Heart left ventricle (tissue), 13 donors: ENCODE data around the gene GJC3.

ENCODE experiments used
- POLR2A ChIP-seq, 2 donors: fragments of 450-650 bp; IDR thresholded peaks; one replicate each; pipeline ENCODE4 v1.6.1; 2017; ENCODE audit warnings: antibody characterized with exemption in 2 of 2, mild to moderate bottlenecking in 2 of 2, moderate library complexity in 2 of 2
- TF ChIP-seq, protein P1 (sequence below), 12 donors: fragments of 200-600 bp; sonication (generic) in 4 of 12; IDR thresholded peaks; one replicate each; pipeline versions ENCODE4 v1.5.0 to v1.8.0; 2018 to 2022; ENCODE audit warnings: antibody characterized with exemption in 12 of 12, mild to moderate bottlenecking in 5 of 12
- donor health status: ischemic (EF 13 %, LVEDD 7.1; RV severe dilation, severe dysfunction).
- donor health status: DM: no; HTN: yes; CAD: no.
- donor health status: DM: no; HTN: no; CAD: no.
- donor health status: ischemic (EF 25% LVEDD 6.9; RV normal size, moderate dysfunction).
- donor health status: ischemic (EF 25% LVEDD 5.7; RV mildly dilated, moderate dysfunction).
- donor health status: ischemic (EF 35%, LVEDD 5.7; RV mildly dilated, moderate dysfunction).
- donor health status: nonischemic (EF 11% LVEDD 7.7; RV severe dilation, severe dysfunction).
- donor health status: DM: yes; HTN: yes; CAD: no.
- donor health status: PGD.
- donor health status: ischemic (EF 29% LVEDD 5.4; RV normal size, mild dysfunction).
- donor health status: nonischemic (EF 23%, LVEDD 6.1; RV moderate dilation, normal function).

DNA sequence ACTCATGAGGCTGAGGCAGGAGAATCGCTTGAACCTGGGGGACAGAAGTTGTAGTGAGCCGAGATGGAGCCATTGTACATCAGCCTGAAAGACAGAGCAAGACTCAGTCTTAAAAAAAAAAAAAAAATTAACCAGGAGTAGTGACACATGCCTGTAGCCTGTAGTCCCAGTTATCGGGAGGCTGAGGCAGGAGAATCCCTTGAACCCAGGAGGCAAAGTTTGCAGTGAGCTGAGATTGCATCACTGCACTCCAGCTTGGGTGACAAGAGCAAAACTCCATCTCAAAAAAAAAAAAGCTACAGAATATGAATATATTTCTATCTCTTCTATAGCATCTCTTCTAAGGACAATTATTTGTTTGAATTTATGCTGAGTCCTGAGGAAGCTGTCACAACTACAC lies 39.9 kb upstream of the GJC3 start:
- TF ChIP-seq POLR2A (IDR thresholded peaks at IDR 0.05) = no peak
- TF ChIP-seq, protein P1, sequence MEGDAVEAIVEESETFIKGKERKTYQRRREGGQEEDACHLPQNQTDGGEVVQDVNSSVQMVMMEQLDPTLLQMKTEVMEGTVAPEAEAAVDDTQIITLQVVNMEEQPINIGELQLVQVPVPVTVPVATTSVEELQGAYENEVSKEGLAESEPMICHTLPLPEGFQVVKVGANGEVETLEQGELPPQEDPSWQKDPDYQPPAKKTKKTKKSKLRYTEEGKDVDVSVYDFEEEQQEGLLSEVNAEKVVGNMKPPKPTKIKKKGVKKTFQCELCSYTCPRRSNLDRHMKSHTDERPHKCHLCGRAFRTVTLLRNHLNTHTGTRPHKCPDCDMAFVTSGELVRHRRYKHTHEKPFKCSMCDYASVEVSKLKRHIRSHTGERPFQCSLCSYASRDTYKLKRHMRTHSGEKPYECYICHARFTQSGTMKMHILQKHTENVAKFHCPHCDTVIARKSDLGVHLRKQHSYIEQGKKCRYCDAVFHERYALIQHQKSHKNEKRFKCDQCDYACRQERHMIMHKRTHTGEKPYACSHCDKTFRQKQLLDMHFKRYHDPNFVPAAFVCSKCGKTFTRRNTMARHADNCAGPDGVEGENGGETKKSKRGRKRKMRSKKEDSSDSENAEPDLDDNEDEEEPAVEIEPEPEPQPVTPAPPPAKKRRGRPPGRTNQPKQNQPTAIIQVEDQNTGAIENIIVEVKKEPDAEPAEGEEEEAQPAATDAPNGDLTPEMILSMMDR (IDR thresholded peaks at IDR 0.05) = no peak
